ENCODE results near the gene ADGRG3.

ADGRG3 gene

DNA sequence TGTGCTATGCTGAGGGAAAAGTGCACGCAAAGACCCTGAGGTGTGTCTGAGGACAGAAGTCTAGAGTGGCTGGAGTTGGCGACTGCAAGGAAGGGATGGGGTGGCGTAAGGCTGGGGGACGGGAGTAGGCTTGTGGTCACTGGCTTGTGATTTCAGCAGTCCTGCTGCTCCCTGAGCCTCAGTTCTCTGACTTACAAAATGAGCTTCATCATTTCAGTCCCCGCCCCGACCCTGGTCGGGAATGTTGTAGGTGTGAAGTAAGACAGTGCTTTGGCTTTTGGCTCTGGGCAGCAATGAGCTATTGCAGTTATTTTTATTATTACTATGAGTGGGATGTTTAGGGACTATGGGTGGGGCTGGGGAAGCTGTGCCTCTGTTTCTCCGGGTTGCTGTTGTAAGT is 31.1 kb upstream of the ADGRG3 start:
- H3K36me3 ChIP-seq (ENCODE audit: control insufficient read depth, low read length): no peaks in the 10 kb centered on the region

GRCh38 chr16:57637424-57637823 is 30.7 kb upstream of the ADGRG3 start:
- H3K27me3 ChIP-seq (ENCODE audit: control insufficient read depth, low read length): peaks cover 47% of the 10 kb centered on the region
- peaks cover 4% of the 10 kb centered on the region; the same call in 1 of the 2 replicates for H3K4me1 ChIP-seq (ENCODE audit: control insufficient read depth, low read length)
- H3K4me3 ChIP-seq (ENCODE audit: low read length): no peak overlapping the region
- H3K9me3 ChIP-seq (ENCODE audit: control insufficient read depth, insufficient read depth, low read length): no peaks in the 10 kb centered on the region
- no peaks in the 10 kb centered on the region for H3K9me2 ChIP-seq (replicated peaks; ENCODE audit: control insufficient read depth, low read length)
- H4K20me1 ChIP-seq (ENCODE audit: control insufficient read depth, insufficient read depth, low read depth, low read length): peaks cover 8% of the 10 kb centered on the region; the same call in 1 of the 2 replicates
- H3F3A ChIP-seq (ENCODE audit: control insufficient read depth, insufficient read depth): no peaks in the 10 kb centered on the region
- no peak overlapping the region for H3K4me2 ChIP-seq (ENCODE audit: low read length)
- no peaks in the 10 kb centered on the region for H3K36me3 ChIP-seq (ENCODE audit: control insufficient read depth, low read length)
- no peak for TF ChIP-seq EZH2phosphoT487 (IDR thresholded peaks at IDR 0.05; ENCODE audit: borderline replicate concordance, low read length)
- no peaks in the 10 kb centered on the region for H3K79me2 ChIP-seq (ENCODE audit: control insufficient read depth, low read length)
- no peak overlapping the region for H3K27ac ChIP-seq (ENCODE audit: low read depth, low read length)

More for the DNA sequence above, 31.1 kb upstream of the ADGRG3 start:
- Histone ChIP-seq H3F3A (ENCODE audit: control insufficient read depth, insufficient read depth) (no peaks in the 10 kb centered on the region), H3K9me2 (replicated peaks; ENCODE audit: control insufficient read depth, low read length) (no peaks in the 10 kb centered on the region), H3K4me1 (ENCODE audit: control insufficient read depth, low read length) (peaks cover 4% of the 10 kb centered on the region; the same call in 1 of the 2 replicates), H3K79me2 (ENCODE audit: control insufficient read depth, low read length) (no peaks in the 10 kb centered on the region), H4K20me1 (ENCODE audit: control insufficient read depth, insufficient read depth, low read depth, low read length) (peaks cover 4% of the 10 kb centered on the region; the same call in 1 of the 2 replicates), H3K4me2 (ENCODE audit: low read length) (no peak overlapping the region), H3K9me3 (ENCODE audit: control insufficient read depth, insufficient read depth, low read length) (no peaks in the 10 kb centered on the region), H3K27ac (ENCODE audit: low read depth, low read length) (no peak overlapping the region), H3K27me3 (ENCODE audit: control insufficient read depth, low read length) (peaks cover 47% of the 10 kb centered on the region), H3K4me3 (ENCODE audit: low read length) (no peak overlapping the region)
- TF ChIP-seq EZH2phosphoT487 (IDR thresholded peaks at IDR 0.05; ENCODE audit: borderline replicate concordance, low read length): no peak
- TF ChIP-seq, protein P1, sequence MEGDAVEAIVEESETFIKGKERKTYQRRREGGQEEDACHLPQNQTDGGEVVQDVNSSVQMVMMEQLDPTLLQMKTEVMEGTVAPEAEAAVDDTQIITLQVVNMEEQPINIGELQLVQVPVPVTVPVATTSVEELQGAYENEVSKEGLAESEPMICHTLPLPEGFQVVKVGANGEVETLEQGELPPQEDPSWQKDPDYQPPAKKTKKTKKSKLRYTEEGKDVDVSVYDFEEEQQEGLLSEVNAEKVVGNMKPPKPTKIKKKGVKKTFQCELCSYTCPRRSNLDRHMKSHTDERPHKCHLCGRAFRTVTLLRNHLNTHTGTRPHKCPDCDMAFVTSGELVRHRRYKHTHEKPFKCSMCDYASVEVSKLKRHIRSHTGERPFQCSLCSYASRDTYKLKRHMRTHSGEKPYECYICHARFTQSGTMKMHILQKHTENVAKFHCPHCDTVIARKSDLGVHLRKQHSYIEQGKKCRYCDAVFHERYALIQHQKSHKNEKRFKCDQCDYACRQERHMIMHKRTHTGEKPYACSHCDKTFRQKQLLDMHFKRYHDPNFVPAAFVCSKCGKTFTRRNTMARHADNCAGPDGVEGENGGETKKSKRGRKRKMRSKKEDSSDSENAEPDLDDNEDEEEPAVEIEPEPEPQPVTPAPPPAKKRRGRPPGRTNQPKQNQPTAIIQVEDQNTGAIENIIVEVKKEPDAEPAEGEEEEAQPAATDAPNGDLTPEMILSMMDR (IDR thresholded peaks at IDR 0.05; ENCODE audit: low read depth, low read length, poor library complexity, severe bottlenecking): no peak

DNA sequence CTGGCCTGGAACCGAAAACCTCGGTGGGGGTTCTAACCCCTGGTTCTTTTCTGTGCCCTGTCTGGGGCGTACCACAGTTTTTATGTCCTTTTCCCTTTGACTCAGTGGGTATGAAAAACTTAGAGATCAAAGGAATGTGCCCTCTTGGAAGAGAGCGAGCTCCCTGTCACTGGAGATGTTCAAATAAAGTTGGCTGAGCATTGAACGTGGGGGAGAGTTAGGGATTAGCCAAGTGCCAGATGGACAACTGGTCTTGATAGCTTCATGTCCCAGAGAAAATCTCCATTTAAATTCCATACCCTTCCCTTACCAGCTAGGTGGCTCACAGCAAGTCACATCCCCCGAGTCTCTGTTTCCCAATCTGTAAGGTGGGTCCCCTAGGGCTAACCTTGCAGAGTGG is 30.1 kb upstream of the ADGRG3 start:
- Histone ChIP-seq H3K79me2 (ENCODE audit: control insufficient read depth, low read length) (no peaks in the 10 kb centered on the region), H3K27ac (ENCODE audit: low read depth, low read length) (no peak overlapping the region), H3K4me2 (ENCODE audit: low read length) (no peak overlapping the region), H4K20me1 (ENCODE audit: control insufficient read depth, insufficient read depth, low read depth, low read length) (peaks cover 8% of the 10 kb centered on the region; the same call in 1 of the 2 replicates), H3K4me3 (ENCODE audit: low read length) (no peak overlapping the region), H3K4me1 (ENCODE audit: control insufficient read depth, low read length) (peaks cover 4% of the 10 kb centered on the region; the same call in 1 of the 2 replicates), H3F3A (ENCODE audit: control insufficient read depth, insufficient read depth) (no peaks in the 10 kb centered on the region), H3K27me3 (ENCODE audit: control insufficient read depth, low read length) (peaks cover 49% of the 10 kb centered on the region), H3K9me3 (ENCODE audit: control insufficient read depth, insufficient read depth, low read length) (no peaks in the 10 kb centered on the region), H3K9me2 (replicated peaks; ENCODE audit: control insufficient read depth, low read length) (no peaks in the 10 kb centered on the region), H3K36me3 (ENCODE audit: control insufficient read depth, low read length) (no peaks in the 10 kb centered on the region)
- TF ChIP-seq, protein P1 (IDR thresholded peaks at IDR 0.05; ENCODE audit: low read depth, low read length, poor library complexity, severe bottlenecking): no peak
- no peak for TF ChIP-seq EZH2phosphoT487 (IDR thresholded peaks at IDR 0.05; ENCODE audit: borderline replicate concordance, low read length)

DNA sequence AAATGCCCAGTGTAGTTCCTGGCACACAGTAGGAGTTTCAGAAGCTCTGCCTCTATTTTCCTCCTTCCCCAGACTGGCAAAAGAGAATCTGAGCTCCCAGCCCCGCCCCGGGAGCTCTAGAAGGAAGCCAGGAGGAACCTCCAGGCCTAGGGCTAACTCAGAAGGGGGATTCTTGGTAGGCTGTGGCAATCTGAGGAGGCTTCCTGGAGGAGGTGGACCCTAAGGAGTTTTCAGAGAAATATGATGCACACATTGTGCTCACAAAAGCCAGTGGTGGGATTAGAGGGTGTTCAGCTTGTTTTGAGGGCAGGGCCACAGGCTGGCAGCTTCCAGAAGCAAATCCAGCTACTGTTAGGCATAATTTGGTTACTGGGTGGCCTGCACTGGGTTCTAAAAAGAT is 29.7 kb upstream of the ADGRG3 start:
- TF ChIP-seq, protein P1 (IDR thresholded peaks at IDR 0.05; ENCODE audit: low read depth, low read length, poor library complexity, severe bottlenecking): no peak
- TF ChIP-seq EZH2phosphoT487 (IDR thresholded peaks at IDR 0.05; ENCODE audit: borderline replicate concordance, low read length): no peak
- H3K36me3 ChIP-seq (ENCODE audit: control insufficient read depth, low read length): no peaks in the 10 kb centered on the region
- H3K9me3 ChIP-seq (ENCODE audit: control insufficient read depth, insufficient read depth, low read length): no peaks in the 10 kb centered on the region
- H4K20me1 ChIP-seq (ENCODE audit: control insufficient read depth, insufficient read depth, low read depth, low read length): peaks cover 8% of the 10 kb centered on the region; the same call in 1 of the 2 replicates
- no peaks in the 10 kb centered on the region for H3K9me2 ChIP-seq (replicated peaks; ENCODE audit: control insufficient read depth, low read length)
- H3K4me2 ChIP-seq (ENCODE audit: low read length): no peak overlapping the region
- no peak overlapping the region for H3K4me3 ChIP-seq (ENCODE audit: low read length)
- H3K79me2 ChIP-seq (ENCODE audit: control insufficient read depth, low read length): no peaks in the 10 kb centered on the region
- H3F3A ChIP-seq (ENCODE audit: control insufficient read depth, insufficient read depth): no peaks in the 10 kb centered on the region
- H3K4me1 ChIP-seq (ENCODE audit: control insufficient read depth, low read length): peaks cover 4% of the 10 kb centered on the region; the same call in 1 of the 2 replicates
- no peak overlapping the region for H3K27ac ChIP-seq (ENCODE audit: low read depth, low read length)
- peaks cover 49% of the 10 kb centered on the region for H3K27me3 ChIP-seq (ENCODE audit: control insufficient read depth, low read length)

All from DOHH2 (cell line).